ENCODE results near the gene STK38. TPM values are rescaled to one million over a fixed set of nuclear protein-coding genes. Genes with fewer than 3 reads are reported as not detected.

The STK38 gene
- total RNA-seq, 1 experiment from 2014 or later: 13.3 TPM

GRCh38 chr6:36444470-36444869 is 102.8 kb downstream of the STK38 start:
- H3K27ac Mint-ChIP-seq: peak overlapping the region; percentile 36; the same call in 1 of the 2 replicates
- TF ChIP-seq NFATC4 (CRISPR knock-in tag; IDR thresholded peaks at IDR 0.05) (no peak), IRF1 (CRISPR knock-in tag; IDR thresholded peaks at IDR 0.05) (no peak), CREM (CRISPR knock-in tag; IDR thresholded peaks at IDR 0.05) (no peak), TP53 (CRISPR knock-in tag; IDR thresholded peaks at IDR 0.05) (no peak), NR2C2 (CRISPR knock-in tag; IDR thresholded peaks at IDR 0.05) (no peak), ZBTB43 (CRISPR knock-in tag; IDR thresholded peaks at IDR 0.05) (no peak), GABPB1 (CRISPR knock-in tag; IDR thresholded peaks at IDR 0.05) (0 out of 2 replicates have a peak, but pooled peaks have one; percentile 19), FOXK1 (CRISPR knock-in tag; IDR thresholded peaks at IDR 0.05) (no peak), CBFB (CRISPR knock-in tag; IDR thresholded peaks at IDR 0.05; ENCODE audit: low read depth) (no peak), ZMAT4 (CRISPR knock-in tag; IDR thresholded peaks at IDR 0.05) (no peak), ELF4 (CRISPR knock-in tag; IDR thresholded peaks at IDR 0.05; ENCODE audit: low read depth) (no peak), NFYB (CRISPR knock-in tag; conservative IDR thresholded peaks at IDR 0.05; ENCODE audit: low read depth) (no peak), GRHL2 (CRISPR knock-in tag; IDR thresholded peaks at IDR 0.05; ENCODE audit: insufficient replicate concordance, severe bottlenecking) (no peak), ETV6 (CRISPR knock-in tag; IDR thresholded peaks at IDR 0.05) (no peak), KAT7 (CRISPR knock-in tag; IDR thresholded peaks at IDR 0.05; ENCODE audit: borderline replicate concordance) (no peak)
- TF ChIP-seq, protein P1, sequence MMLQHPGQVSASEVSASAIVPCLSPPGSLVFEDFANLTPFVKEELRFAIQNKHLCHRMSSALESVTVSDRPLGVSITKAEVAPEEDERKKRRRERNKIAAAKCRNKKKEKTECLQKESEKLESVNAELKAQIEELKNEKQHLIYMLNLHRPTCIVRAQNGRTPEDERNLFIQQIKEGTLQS (CRISPR knock-in tag; conservative IDR thresholded peaks at IDR 0.05): no peak
- TF ChIP-seq, protein P2, sequence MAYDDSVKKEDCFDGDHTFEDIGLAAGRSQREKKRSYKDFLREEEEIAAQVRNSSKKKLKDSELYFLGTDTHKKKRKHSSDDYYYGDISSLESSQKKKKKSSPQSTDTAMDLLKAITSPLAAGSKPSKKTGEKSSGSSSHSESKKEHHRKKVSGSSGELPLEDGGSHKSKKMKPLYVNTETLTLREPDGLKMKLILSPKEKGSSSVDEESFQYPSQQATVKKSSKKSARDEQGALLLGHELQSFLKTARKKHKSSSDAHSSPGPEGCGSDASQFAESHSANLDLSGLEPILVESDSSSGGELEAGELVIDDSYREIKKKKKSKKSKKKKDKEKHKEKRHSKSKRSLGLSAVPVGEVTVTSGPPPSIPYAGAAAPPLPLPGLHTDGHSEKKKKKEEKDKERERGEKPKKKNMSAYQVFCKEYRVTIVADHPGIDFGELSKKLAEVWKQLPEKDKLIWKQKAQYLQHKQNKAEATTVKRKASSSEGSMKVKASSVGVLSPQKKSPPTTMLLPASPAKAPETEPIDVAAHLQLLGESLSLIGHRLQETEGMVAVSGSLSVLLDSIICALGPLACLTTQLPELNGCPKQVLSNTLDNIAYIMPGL (CRISPR knock-in tag; IDR thresholded peaks at IDR 0.05): 0 out of 2 replicates have a peak, but pooled peaks have one; percentile 8
- POLR2A ChIA-PET: no interaction called here
- peak overlapping the region; percentile 92 for H3K4me3 Mint-ChIP-seq
- H3K9me3 Mint-ChIP-seq: peaks cover 10% of the 10 kb centered on the region
- ATAC-seq: no peak
- H3K27me3 Mint-ChIP-seq (ENCODE audit: low read depth): no peaks in the 10 kb centered on the region
- CTCF ChIA-PET: interaction anchor here (1.7 to 2.1 kb wide), 2 partner anchors 15 to 21 kb away, joined by 5 to 20 read pairs; no protein-coding TSS in a partner anchor
- DNase-seq (ENCODE audit: low spot score): no peak
- peaks cover 16% of the 10 kb centered on the region for H3K36me3 Mint-ChIP-seq
- H3K4me1 Mint-ChIP-seq: peaks cover 31% of the 10 kb centered on the region

Other genes with a start within 250 kb of the STK38 start
- 0.05 TPM in 1 of 3 replicates, not detected in the others for gene BNIP5, start 210.6 kb downstream of the STK38 start, total RNA-seq (2021)
- gene ETV7, start 159.8 kb downstream of the STK38 start, total RNA-seq (2021): 0.68 to 1.4 TPM (median 1.2 TPM) in 3 replicates
- gene PXT1, start 104.6 kb downstream of the STK38 start, total RNA-seq (2021): 0.15 TPM in 1 of 3 replicates, not detected in the others
- 25.1 to 27.5 TPM (median 26.7 TPM) in 3 replicates for gene KCTD20, start 104.5 kb downstream of the STK38 start, total RNA-seq (2021)
- gene SRSF3, start 46.9 kb upstream of the STK38 start, total RNA-seq (2021): 554 to 645 TPM (median 644 TPM) in 3 replicates
- 35.9 to 75.1 TPM (median 38.1 TPM) in 3 replicates for gene CDKN1A, start 131.2 kb upstream of the STK38 start, total RNA-seq (2021)
- 0.07 to 0.11 TPM in 2 of 3 replicates, not detected in the other for gene RAB44, start 150.3 kb upstream of the STK38 start, total RNA-seq (2021)